Activated CD8-positive, alpha-beta memory T cell treated with anti-CD3 and anti-CD28 coated beads, Interleukin-2, amount 50 U/mL, for 1 hour (primary cell): ENCODE data around the gene YWHAQ.
"Not testable (repeated sequence)": the region's sequence is repeated elsewhere in the genome, so short reads cannot be mapped to it uniquely, and the experiment has no call there.

ENCODE experiments used
- DNase-seq: peaks from one replicate; pipeline ENCODE4 v3.0.0-alpha.2; 2020; ENCODE audit errors: extremely low read depth

YWHAQ gene

DNA sequence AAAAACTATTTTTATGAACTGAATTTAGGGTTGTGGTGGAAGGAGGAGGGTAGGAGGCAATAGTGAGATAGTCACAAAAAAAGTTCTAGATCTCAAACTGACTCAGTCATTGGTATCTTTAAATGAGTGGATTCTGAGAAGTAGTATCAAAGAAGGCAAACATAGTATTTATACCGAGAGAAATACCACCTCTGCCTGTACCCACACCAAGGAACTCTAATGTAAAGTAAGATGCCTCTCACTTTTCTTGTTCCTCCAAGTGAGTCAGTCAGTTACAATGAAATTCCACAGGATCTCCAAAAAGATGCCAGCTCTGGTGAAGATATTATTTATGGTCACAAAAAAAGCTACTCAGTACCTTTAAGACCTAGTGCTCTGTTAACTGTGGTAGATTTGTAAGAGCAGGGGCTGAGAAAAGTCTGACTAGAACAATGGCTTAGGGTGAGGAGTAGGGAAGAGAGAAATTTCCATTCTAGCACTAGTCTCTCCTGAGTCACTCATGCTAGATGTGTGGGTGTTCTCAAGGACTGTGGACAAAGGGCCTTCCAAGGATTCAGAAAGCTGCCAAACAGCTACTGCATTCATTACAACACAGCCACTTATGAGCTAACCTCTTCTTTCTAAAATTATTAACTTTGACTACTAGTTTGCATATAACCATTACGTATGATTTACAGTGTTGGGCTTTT lies 36.3 kb downstream of the YWHAQ start:
- DNase-seq = no peak

DNA sequence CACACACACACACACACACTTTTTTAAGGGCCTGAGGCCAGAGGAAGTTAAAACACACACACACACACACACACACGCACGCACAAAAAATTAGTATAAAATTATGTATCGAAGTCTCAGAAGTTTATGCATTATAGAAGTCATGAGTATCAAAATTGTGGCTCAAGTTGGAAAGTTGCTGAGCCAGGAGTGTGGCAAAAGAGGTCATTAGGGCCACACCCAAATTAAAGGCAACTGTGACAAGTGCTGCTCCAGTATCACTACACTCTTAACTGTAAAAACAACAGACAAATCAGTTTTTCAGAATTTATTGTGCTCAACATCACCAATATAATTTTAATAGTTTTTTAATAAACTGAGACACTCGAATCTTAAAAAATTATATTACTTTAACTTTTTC lies 36.9 kb downstream of the YWHAQ start:
- DNase-seq = no peak

DNA sequence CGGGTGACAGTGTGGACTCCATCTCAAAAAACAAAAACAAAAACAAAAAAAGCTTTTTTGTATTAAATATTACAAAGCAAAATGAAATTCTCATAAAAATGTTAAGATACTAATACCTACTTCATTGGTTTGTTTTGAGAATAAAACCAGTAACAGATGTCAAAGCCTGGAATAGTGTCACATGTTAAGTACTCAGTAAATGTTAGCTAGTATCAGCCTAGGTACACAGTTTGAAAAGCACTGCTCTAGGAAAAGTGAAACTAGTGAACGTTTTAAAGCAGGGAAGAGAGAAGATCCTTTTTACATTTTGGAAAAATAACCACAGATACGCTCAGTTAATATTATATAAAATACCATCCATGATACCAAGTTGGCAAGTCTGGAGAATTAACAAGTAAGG lies 38.1 kb downstream of the YWHAQ start:
- no peak for DNase-seq

DNA sequence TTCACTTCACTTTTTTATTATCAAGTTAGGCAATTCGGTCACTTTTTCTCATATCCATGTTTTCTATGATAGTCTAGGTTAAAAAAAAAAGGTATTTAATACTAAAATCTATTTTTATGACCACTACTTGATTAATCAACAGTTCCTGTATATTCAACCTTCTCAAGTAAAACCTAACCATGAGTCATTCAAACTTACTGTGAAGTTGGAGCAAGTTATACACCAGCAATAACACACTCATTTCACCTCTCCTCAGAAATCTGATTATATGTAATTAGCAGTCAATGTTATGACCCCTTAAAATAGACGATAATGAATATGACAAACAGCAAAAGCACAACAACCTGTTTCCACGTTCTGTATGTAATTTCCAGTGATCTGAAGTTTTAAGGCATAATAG lies 40.2 kb downstream of the YWHAQ start:
- no peak for DNase-seq

DNA sequence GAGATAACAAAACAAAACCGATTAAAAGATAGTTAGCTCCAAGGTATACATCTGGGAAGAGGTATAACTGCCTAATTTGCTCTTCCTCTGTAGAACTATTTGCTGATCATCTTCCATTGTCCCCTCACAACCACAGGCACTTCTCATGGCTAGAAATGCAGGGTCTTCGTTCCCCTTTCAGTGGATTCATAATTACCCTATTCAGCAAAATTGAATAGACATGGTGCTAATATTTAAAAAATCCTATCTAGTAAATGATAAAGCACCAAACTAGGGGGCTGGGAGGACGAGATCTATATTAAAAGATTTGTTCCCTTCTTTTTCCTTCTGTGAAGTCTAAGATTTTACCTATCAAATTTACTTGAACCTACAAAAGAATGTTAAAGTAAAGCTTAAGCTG lies 44.3 kb downstream of the YWHAQ start:
- no peak for DNase-seq

DNA sequence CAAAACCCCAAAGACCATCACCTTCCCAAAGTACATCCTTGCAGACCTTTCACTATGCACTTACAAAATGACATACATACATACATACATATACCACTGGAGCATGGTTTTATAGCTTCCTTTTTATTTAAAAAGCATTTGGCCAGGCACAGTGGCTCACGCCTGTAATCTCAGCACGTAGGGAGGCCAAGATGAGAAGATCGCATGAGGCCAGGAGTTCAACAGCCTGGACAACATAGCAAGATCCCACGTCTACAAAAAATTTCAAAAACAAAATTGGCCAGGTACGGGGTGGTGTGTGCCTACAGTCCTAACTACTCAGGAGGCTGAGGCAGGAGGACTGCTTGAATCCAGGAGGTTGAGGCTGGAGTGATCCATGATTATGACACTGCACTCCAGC lies 45.3 kb downstream of the YWHAQ start:
- no peak for DNase-seq

DNA sequence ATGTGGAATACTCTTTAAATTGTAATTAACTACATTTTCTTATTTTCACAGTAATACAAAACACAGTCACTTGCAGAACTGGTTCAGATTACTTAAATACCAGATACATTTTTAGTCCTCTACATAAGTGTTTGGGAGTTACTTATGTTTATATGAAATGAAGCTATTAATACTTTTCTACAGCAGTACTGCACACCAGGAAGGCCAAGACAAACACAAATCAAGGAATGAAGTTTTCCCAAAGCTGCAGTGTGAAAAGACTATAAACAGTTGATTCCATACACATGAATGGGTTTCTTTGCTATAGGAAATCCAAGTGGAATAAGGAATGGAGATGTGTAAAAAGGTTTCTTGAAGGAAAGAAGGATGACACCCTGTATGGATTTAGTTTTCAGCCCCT lies 45.9 kb downstream of the YWHAQ start:
- not testable (repeated sequence) for DNase-seq

DNA sequence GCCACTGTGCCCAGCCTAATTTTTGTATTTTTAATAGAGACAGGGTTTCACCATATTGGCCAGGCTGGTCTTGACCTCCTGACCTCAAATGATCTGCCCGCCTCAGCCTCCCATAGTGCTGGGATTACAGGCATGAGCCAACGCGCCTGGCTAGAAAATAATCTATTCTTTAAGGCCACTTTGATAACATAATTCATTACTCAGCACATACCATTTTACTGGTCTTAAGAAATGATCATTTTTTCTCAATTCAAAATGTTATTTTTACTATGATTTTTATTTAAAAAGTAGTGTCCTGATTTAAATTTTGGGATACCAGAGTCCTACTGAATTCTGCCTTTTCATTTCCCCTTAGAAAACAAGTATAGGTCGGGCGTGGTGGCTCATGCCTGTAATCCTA lies 48.2 kb downstream of the YWHAQ start:
- no peak for DNase-seq

DNA sequence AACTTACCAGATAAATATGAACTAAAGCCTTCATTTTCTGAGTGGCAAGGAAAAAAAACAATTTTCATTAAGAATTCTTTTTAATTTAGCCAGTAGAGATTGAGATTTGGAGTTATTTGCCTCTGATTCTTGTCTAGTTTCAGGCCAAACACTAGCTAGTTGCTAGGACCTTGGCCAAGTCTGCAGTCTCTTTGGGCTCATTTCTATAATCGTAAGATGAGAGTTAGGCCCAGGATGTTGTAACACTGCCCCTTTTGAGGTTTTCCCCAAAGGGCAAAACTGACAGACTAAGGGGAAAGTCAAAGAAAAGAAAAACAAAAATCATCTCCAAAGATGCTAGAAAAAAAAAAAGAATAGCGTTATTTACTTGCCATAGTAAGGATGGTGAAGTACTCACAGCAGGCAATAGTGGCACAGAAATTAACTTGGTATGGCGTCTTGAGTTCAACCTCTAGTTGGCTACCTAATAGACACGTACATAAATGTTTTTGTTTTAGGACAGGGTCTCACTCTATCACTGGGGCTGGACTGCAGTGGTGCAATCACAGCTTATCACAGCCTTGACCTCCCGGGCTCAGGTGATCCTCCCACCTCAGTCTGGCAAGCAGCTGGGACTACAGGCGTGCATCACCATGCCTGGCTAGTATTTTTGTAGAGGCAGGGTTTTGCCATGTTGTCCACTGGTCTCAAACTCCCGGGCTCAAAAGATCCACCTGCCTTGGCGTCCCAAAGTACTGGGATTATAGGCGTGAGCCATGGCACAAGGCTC lies 52.1 kb downstream of the YWHAQ start:
- DNase-seq = no peak

DNA sequence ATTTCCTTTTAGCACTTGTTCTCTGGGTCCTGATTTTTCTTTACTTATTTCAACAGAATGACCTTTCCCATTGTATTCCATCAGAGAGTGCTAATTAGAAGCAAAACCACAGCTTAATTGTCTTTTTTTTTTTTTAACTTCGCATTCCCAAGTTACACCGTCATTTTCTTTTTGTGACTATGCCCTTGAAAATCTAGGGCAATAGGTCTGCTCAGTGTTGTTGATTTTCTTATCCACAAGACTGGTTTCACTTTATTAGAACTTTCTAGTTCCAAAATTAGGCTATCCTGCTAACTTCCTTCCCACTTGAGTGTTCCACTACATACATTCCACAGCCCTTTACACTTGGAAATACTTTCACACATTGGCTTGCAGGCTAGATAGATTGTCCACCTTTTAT lies 56.5 kb downstream of the YWHAQ start:
- DNase-seq = no peak

DNA sequence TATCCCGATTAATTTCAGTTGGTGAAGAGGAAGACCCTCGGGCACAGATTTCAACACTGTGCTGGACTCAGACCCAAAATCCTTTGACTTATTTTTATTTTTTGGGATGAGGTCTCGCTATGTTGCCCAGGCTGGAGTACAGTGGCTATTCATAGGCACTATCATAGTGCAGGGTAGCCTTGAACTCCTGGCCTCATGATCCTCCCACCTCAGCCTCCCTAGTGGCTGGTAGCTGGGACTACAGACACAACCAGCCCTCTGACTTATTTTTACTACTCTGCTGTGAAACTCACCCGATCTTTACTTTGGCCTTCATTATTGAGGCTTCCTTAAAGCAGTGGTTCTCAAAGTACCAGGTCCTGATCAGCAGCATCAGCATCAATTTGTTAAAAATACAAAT lies 57.0 kb downstream of the YWHAQ start:
- DNase-seq = no peak

DNA sequence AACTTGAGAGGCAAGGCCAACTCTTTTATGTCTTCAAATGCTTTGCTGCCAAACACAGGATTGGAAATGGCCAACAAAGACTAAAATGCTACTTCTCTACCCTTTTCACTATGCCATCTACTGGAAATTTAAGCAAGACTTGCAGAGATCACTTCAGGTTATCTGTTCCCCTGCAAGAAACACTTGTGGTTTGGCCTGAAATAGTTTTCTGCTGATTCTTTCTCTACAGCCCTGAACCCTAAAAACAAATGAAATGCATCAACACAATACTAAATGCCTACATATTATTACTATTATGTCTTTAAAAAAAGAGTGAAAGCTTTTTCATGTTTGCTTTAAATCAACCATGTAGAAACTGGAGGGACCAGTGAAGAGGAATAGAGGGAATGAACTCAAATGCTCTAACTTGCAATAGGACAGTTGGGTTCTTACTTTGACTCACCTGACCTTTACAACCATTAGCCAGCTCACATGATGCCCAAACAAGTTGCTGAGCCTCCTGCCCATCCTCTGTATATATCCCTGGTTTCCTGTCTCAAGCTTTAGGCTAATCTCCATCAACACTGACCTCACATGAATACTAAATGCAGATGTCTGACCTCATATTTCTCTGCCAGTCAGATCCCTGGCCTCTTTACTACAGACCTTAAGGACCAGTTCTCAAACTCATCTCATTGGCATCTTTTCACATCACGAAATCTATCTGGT lies 57.6 kb downstream of the YWHAQ start:
- no peak for DNase-seq

DNA sequence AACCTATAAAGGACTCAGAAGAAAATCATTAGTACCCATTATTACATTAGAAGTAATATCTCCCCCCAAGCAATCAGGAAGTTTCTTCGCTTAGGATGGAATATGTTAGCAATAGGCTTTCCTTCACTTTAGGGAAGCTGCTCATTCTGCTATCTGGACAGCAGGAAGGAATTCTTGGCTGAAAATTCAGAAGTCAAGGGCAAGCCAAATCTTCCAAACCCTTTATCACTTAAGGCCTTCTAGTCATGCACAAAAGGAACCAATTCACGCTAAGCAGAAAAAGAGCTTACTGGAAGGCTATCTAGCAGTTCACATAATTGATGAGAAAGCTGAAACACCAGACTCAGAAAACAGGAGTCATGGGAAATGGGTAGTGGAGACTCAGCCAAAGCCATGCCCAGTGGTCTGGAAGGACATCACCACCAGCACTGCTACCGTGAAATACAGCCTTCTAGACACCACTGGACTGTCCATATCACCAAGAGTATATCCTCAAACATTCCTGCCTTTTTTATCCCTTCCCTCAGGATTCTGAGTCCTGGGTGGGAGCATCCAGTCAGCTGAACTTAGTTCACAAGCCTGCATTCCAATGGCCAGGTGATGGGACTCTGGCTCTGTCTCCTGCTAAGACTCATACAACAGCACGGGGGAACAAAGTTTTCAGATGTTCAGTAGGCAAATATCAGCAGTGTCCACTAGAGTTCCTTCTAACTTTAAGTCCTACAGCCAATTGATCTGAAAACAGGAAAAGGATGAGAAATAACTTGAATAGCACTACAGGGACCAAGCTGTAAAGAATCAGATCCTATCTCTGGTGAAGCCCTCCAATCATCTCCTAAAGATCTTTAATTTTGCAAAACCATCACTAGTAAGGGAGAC lies 60.4 kb downstream of the YWHAQ start:
- no peak for DNase-seq

DNA sequence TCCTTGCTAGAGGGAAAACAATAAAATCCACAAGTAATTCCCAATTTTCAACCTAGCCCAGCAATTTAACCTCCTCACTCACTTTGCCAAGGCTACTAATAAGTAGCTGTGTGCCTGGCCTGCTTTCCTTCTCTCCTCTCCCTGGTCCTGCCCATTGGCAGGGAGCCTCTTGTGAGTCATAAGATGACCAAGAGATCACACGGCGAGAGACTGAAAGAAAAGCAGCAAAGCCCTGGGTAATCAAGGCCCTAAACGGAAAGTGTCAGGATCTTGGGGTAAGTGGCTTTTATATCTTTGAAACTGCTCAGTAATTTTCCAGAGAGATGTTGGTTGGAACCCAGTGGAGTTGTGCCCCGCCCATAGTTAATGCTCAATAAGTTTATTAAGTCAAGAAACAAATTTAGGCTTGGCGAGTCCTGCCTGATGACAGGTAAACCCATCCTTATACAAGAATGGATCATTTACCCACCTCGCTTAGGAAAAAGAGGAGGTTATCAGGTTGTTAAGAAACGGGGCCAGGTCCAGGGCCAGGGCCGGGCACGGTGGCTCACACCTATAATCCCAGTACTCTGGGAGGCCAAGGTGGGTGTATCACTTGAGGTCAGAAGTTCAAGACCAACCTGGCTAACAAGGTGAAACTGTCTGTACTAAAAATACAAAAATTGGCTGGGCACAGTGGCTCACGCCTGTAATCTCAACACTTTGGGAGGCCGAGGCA lies 65.2 kb downstream of the YWHAQ start:
- no peak for DNase-seq

DNA sequence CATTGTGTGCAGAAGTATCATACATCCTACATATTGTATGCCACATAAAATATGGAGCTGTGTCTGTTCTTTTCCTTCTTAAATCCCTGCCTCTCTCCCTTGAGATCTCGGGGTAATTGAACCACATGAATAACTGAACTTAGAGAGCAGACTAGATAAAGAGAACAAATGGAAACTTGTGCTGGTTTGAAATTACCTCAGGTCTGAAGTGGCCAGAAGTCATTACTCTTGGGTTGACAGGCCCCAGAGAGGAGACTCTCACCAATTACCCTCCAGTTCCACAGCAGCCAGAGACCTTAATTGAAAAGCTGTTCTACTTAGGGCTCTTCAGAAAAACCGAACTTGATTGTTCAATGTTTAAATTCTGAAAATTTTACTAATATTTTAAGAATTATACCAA lies 70.2 kb downstream of the YWHAQ start:
- no peak for DNase-seq

DNA sequence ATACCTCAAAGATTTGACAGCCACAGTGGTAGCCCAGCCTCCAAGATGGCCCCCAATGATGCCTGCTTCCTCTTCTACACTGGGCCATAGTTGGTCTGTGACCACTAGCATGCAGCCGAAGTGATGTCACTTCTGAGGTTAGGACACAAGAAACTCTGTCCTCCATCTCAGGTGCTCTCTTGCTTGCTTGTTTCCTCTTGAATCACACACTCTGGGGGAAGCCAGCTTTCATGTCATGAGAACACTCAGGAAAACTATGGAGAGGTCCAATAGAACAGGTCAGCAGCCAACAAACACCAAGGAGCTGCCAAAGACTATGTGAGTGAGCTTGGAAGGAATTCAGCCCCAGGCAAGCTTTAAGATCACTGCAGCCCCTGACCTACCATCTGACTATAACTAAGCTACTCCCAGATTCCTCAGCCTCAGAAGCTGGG lies 71.8 kb downstream of the YWHAQ start:
- DNase-seq = no peak

DNA sequence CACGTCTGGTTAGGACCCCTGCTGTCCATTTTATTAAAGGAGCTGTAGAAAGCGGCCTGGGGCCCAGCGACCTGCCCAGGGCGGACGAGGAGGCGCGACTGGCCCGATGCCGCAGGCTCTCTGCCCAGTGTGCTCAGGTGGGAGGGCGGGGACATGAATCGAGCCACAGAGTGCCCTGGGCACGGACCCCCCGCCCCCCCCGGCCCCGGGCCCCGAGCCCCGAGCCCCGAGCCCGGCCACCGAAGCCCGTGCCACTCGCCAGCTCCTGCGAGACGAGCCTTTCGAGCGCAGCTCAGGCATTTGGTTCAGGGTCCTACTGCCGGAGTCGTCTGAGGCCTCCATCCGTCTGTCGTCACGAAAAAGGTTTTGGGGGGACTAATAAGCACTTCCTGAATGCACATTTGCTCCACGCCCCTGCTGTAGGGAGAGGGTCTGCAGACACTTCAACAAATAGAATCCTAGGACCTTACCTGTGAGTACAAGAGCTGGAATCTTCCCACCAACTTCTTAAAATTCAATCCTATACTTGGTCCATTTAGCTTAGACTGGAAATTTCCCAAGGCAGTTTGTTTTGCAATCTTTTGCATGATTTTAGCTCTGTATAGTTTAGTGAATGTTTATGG lies 74.6 kb downstream of the YWHAQ start:
- DNase-seq = no peak

DNA sequence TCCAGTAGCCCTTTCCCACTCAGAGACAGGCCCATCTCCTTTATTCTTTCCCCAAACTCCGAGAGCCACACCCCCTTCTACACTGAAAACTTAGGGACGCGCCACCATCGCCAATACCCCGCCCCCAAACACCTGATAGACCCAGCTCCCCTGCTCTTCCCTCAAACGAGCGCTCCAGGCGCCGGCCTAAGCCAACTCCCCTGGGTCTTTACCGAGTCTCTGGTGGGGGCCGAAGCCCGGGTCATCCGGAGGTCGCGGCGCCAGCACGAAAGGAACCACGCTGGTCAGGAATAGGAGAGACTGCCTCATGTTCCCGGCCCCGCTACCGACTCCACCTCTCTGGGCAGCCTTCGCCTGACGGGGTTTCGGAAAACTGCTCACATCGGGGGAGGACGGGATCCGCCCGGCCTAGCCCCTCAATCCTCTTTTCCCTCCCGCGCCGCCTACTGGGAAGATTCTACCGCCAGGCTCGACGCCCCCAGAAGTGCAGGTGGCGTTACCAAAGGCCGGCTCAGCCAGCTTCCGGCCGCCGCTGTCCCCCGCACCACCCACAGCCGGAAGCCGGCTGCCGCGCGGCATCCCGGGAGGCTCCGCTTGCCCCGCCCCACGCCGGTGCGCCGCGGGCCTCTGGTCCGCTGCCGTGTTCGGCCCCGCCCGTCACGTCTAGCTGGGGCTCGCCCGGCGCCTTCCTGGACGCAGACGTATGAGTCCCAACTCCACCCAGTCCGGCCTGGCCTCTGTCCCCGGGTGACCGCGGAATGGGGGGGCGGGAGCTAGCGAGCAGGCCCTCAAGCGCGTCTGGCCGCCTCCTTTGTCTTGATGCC lies 75.3 kb downstream of the YWHAQ start, which contains the start of gene ADAM17:
Gene ADAM17, minus strand, starts transcription at position 534 of the 824 bp plus-strand sequence. Its CDS starts 225 bp downstream, at position 309.
- peak; percentile 33 for DNase-seq

DNA sequence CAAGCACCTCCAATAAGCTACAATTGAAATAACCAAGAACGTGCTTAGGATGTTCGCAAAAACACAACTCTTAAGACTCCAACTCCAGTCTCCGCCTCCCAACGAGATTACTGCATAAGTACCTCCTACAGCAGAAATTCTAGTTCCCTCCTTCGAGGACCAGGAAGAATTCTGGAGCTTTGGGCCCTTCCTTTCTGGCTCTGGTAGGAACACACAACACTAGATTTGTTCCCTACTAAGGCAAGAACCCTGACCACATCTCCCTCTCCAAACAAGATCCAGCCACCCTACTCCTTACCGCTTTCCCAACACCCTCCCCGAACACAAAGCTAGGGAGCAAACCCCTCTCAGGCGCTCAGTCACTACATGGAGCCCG lies 75.9 kb downstream of the YWHAQ start:
- no peak for DNase-seq
